ENCODE measurements around the gene ERG. TPM values are rescaled to one million over a fixed set of nuclear protein-coding genes. Genes with fewer than 3 reads are reported as not detected.

The ERG gene
- total and polyA plus RNA-seq, 7 experiments from 2014 or later, result 0.24 to 1.3 TPM; not detected in 5

GRCh38 chr21:38355992-38356781 lies 142.1 kb downstream of the ERG start:
- H3K36me3 ChIP-seq (ENCODE audit: control insufficient read depth in 2 of 3, insufficient read depth in 3 of 3, low read length in 3 of 3), result no peaks in the 10 kb centered on the region
- POLR2A ChIA-PET, result interaction anchor here (0.7 kb wide), 1 partner anchor 230 kb away, joined by 3 read pairs; no protein-coding TSS in a partner anchor
- Mint-ChIP-seq H3K36me3 (no peaks in the 10 kb centered on the region), H3K4me3 (no peak overlapping the region), H3K4me1 (peaks cover 5 to 15% (median 10%) of the 10 kb centered on the region in 7 donors), H3K9me3 (peaks cover 0 to 3% (median 0%) of the 10 kb centered on the region in 11 donors), H3K27me3 (peaks cover 4 to 25% (median 12%) of the 10 kb centered on the region in 5 donors), H3K27ac (no peak overlapping the region)
- DNase-seq (peak; percentile 40 to 83 (median 72)), ATAC-seq (peak; percentile 84)
- peaks cover 0 to 8% of the 10 kb centered on the region in 2 donors for H3K4me1 ChIP-seq (ENCODE audit: control insufficient read depth in 2 of 2, insufficient read depth in 2 of 2, low read length in 2 of 2)
- CTCF ChIA-PET, result interaction anchor here (0.8 to 3.8 kb wide), 7 partner anchors 30 to 198 kb away, joined by 3 to 30 read pairs (median 5); no protein-coding TSS in a partner anchor
- intact Hi-C loops (cut with micrococcal nuclease), result loop anchor here (1.0 to 10.0 kb wide), 7 partner anchors 137 to 792 kb away; no protein-coding TSS in a partner anchor
- H3K27ac ChIP-seq (ENCODE audit: low read depth, low read length), result no peak overlapping the region
- H3K4me3 ChIP-seq (ENCODE audit: low read length), result no peak overlapping the region
- H3K9me3 ChIP-seq (ENCODE audit: control insufficient read depth in 2 of 3, low read length in 3 of 3), result no peaks in the 10 kb centered on the region
- no peaks in the 10 kb centered on the region for H3K27me3 ChIP-seq (ENCODE audit: control insufficient read depth in 2 of 2, insufficient read depth in 2 of 2, low read length in 2 of 2)

DNA sequence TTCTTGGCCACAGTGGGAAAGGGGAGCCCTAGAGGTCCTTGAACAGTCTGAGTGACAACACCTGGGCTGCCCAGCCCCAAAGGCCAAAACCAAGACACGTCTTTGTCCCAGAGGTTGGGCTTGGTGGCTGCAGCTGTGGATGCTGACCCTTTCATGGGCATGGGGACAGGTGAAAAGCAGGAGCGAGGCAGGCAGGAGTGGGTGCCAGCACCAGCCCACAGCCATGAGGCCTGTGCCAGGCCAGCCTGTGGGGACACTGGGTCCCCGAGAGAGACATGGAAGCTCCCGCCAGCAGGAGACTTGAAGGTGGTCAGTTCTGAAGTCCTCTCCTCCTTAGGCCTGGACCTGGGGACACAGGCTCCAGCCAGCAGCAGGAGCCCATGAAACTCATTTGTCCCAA lies 142.9 kb downstream of the ERG start:
- H3K4me1 Mint-ChIP-seq, result peaks cover 7 to 17% (median 12%) of the 10 kb centered on the region in 7 donors
- no peaks in the 10 kb centered on the region for H3K36me3 Mint-ChIP-seq
- H3K9me3 Mint-ChIP-seq, result peaks cover 0 to 3% (median 0%) of the 10 kb centered on the region in 11 donors
- H3K27ac Mint-ChIP-seq, result no peak overlapping the region
- H3K4me3 Mint-ChIP-seq, result no peak overlapping the region
- ATAC-seq (no peak), DNase-seq (no peak)
- H3K36me3 ChIP-seq (ENCODE audit: control insufficient read depth in 2 of 3, insufficient read depth in 3 of 3, low read length in 3 of 3), result no peaks in the 10 kb centered on the region
- peaks cover 4 to 19% (median 7%) of the 10 kb centered on the region in 5 donors for H3K27me3 Mint-ChIP-seq
- H3K9me3 ChIP-seq (ENCODE audit: control insufficient read depth in 2 of 3, low read length in 3 of 3), result no peaks in the 10 kb centered on the region
- H3K27ac ChIP-seq (ENCODE audit: low read depth, low read length), result no peak overlapping the region
- intact Hi-C loops (cut with micrococcal nuclease), result loop anchor here in 1 of 2 donors (10.0 kb wide), 1 partner anchor 681 kb away; no protein-coding TSS in a partner anchor
- H3K4me3 ChIP-seq (ENCODE audit: low read length), result no peak overlapping the region
- ChIA-PET CTCF (interaction anchor here (0.8 to 3.8 kb wide), 11 partner anchors 29 to 679 kb away, joined by 3 to 30 read pairs (median 4); no protein-coding TSS in a partner anchor), POLR2A (no interaction called here)
- H3K4me1 ChIP-seq (ENCODE audit: control insufficient read depth in 2 of 2, insufficient read depth in 2 of 2, low read length in 2 of 2), result peaks cover 0 to 8% of the 10 kb centered on the region in 2 donors
- H3K27me3 ChIP-seq (ENCODE audit: control insufficient read depth in 2 of 2, insufficient read depth in 2 of 2, low read length in 2 of 2), result no peaks in the 10 kb centered on the region

DNA sequence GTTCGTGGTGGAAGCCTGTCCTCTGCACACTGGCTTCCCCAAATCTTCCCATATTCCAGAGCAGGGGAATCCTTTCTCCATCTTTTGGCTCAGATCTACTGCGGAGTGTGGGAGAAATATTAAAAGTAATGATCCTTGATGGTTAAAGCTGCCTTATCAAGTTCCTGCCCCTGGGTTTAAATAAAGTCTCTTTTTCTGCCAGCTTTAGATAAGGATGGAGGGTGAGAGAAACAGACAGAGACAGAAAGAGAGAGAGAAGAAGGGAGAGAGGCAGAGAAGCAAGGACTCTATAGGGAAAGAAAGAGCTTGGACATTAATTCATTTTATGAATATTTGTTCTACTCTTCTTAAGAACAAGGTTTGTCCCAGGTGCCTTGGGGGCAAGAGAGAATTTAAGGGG lies 143.5 kb downstream of the ERG start:
- Mint-ChIP-seq H3K27ac (no peak overlapping the region), H3K9me3 (peaks cover 0 to 3% (median 0%) of the 10 kb centered on the region in 11 donors), H3K36me3 (no peaks in the 10 kb centered on the region), H3K4me3 (no peak overlapping the region), H3K27me3 (peaks cover under 1 to 15% (median 7%) of the 10 kb centered on the region in 5 donors), H3K4me1 (peaks cover 7 to 22% (median 17%) of the 10 kb centered on the region in 7 donors)
- Histone ChIP-seq H3K27ac (ENCODE audit: low read depth, low read length) (no peak overlapping the region), H3K4me1 (ENCODE audit: control insufficient read depth in 2 of 2, insufficient read depth in 2 of 2, low read length in 2 of 2) (peaks cover 0 to 8% of the 10 kb centered on the region in 2 donors), H3K9me3 (ENCODE audit: control insufficient read depth in 2 of 3, low read length in 3 of 3) (no peaks in the 10 kb centered on the region), H3K4me3 (ENCODE audit: low read length) (no peak overlapping the region), H3K27me3 (ENCODE audit: control insufficient read depth in 2 of 2, insufficient read depth in 2 of 2, low read length in 2 of 2) (no peaks in the 10 kb centered on the region), H3K36me3 (ENCODE audit: control insufficient read depth in 2 of 3, insufficient read depth in 3 of 3, low read length in 3 of 3) (no peaks in the 10 kb centered on the region)
- ChIA-PET POLR2A (no interaction called here), CTCF (interaction anchor here (0.8 to 3.8 kb wide), 8 partner anchors 120 to 678 kb away, joined by 3 to 30 read pairs (median 4); no protein-coding TSS in a partner anchor)
- DNase-seq (no peak), ATAC-seq (no peak)
- intact Hi-C loops (cut with micrococcal nuclease), result loop anchor here in 1 of 2 donors (10.0 kb wide), 1 partner anchor 680 kb away; no protein-coding TSS in a partner anchor

GRCh38 chr21:38354231-38354630 lies 144.0 kb downstream of the ERG start:
- Histone ChIP-seq H3K36me3 (ENCODE audit: control insufficient read depth in 2 of 3, insufficient read depth in 3 of 3, low read length in 3 of 3) (no peaks in the 10 kb centered on the region), H3K4me3 (ENCODE audit: low read length) (no peak overlapping the region), H3K4me1 (ENCODE audit: control insufficient read depth in 2 of 2, insufficient read depth in 2 of 2, low read length in 2 of 2) (peaks cover 0 to 8% of the 10 kb centered on the region in 2 donors), H3K9me3 (ENCODE audit: control insufficient read depth in 2 of 3, low read length in 3 of 3) (no peaks in the 10 kb centered on the region), H3K27ac (ENCODE audit: low read depth, low read length) (no peak overlapping the region), H3K27me3 (ENCODE audit: control insufficient read depth in 2 of 2, insufficient read depth in 2 of 2, low read length in 2 of 2) (no peaks in the 10 kb centered on the region)
- ChIA-PET POLR2A (no interaction called here), CTCF (interaction anchor here (1.2 to 4.9 kb wide), 6 partner anchors 120 to 196 kb away, joined by 3 to 85 read pairs (median 13); no protein-coding TSS in a partner anchor)
- intact Hi-C loops (cut with micrococcal nuclease), result loop anchor here in 1 of 2 donors (10.0 kb wide), 1 partner anchor 679 kb away; no protein-coding TSS in a partner anchor
- Mint-ChIP-seq H3K4me1 (peaks cover 7 to 27% (median 17%) of the 10 kb centered on the region in 7 donors), H3K4me3 (no peak overlapping the region), H3K27me3 (peaks cover 0 to 12% (median 7%) of the 10 kb centered on the region in 5 donors), H3K9me3 (peaks cover 0 to 3% (median 0%) of the 10 kb centered on the region in 11 donors), H3K36me3 (no peaks in the 10 kb centered on the region), H3K27ac (peak overlapping the region in 1 of 9 donors; percentile 46)
- no peak for DNase-seq
- ATAC-seq, result no peak

DNA sequence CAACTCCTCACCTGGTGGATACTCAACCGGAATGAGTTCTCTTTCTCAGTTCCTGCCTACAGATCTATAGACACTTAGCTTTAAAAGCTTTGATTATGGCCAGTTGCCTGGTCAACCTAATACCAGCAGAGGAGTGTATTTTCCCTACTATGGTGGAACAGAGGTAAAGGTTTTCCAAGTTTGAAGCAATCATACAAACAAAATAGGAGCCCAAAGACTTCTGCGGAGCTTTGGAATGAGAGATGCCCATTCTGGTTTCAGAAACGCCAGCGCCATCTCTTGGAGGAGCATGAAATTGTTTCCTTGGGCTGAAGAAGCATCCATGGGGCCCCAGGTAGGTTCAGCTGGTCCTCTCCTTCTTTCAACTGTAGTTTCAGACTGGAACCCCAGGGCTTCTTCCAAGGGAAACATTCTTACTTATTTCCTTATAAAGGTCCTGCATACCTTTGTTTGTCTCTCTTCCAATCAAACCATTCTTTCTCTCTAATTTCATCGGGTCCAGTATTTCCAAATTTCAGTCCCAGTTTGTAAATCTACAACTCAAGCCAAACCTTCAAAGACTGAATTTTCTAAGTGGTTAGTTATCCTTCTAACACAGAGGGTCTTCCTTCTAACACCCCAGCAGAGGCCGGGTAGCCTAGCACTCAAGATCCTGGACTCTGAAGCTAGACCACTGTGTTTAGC lies 145.6 kb downstream of the ERG start:
- H3K27ac Mint-ChIP-seq, result peak overlapping the region in 2 of 9 donors; percentile 66 to 85
- H3K4me3 Mint-ChIP-seq, result peak overlapping the region in 6 of 10 donors; percentile 5 to 64 (median 41)
- ATAC-seq, result peak; percentile 60
- POLR2A ChIA-PET, result interaction anchor here (0.7 kb wide), 1 partner anchor 139 kb away, joined by 3 read pairs; no protein-coding TSS in a partner anchor
- no peaks in the 10 kb centered on the region for H3K36me3 ChIP-seq (ENCODE audit: control insufficient read depth in 2 of 3, insufficient read depth in 3 of 3, low read length in 3 of 3)
- H3K4me3 ChIP-seq (ENCODE audit: low read length), result no peak overlapping the region
- H3K27me3 Mint-ChIP-seq, result peaks cover 0 to 10% (median 4%) of the 10 kb centered on the region in 5 donors
- intact Hi-C loops (cut with micrococcal nuclease), result loop anchor here (1.0 to 10.0 kb wide), 7 partner anchors 28 to 788 kb away; no protein-coding TSS in a partner anchor
- H3K27ac ChIP-seq (ENCODE audit: low read depth, low read length), result no peak overlapping the region
- CTCF ChIA-PET, result interaction anchor here (0.6 to 4.9 kb wide), 28 partner anchors 9 to 196 kb away, joined by 3 to 85 read pairs (median 4); no protein-coding TSS in a partner anchor
- H3K4me1 ChIP-seq (ENCODE audit: control insufficient read depth in 2 of 2, insufficient read depth in 2 of 2, low read length in 2 of 2), result peaks cover 0 to 8% of the 10 kb centered on the region in 2 donors
- no peaks in the 10 kb centered on the region for H3K9me3 Mint-ChIP-seq
- no peaks in the 10 kb centered on the region for H3K27me3 ChIP-seq (ENCODE audit: control insufficient read depth in 2 of 2, insufficient read depth in 2 of 2, low read length in 2 of 2)
- peaks cover 7 to 35% (median 17%) of the 10 kb centered on the region in 7 donors for H3K4me1 Mint-ChIP-seq
- peak; percentile 18 to 57 (median 39) for DNase-seq
- no peaks in the 10 kb centered on the region for H3K9me3 ChIP-seq (ENCODE audit: control insufficient read depth in 2 of 3, low read length in 3 of 3)
- no peaks in the 10 kb centered on the region for H3K36me3 Mint-ChIP-seq
